ENCODE data around the gene GMPR2.

DNA sequence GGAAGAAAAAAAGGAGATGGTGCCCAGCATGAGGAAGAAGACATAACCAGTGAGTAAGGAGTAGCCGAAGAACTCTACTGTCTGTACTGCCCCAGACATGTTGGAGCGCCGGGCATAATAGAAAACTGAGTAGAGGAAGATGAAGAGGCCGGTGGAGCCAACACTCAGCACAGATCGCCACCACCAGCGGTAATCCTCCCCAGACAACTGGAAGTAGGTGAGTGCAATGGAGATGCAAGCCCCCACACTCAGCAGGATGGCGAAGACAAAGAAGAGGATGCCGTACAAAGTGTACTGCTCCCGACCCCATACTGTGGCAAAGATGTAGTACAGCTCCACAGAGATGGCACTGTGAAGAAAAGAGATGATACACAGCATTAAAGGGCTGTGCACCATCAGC, 43.3 kb upstream of the GMPR2 start:
- TF ChIP-seq, protein P1, sequence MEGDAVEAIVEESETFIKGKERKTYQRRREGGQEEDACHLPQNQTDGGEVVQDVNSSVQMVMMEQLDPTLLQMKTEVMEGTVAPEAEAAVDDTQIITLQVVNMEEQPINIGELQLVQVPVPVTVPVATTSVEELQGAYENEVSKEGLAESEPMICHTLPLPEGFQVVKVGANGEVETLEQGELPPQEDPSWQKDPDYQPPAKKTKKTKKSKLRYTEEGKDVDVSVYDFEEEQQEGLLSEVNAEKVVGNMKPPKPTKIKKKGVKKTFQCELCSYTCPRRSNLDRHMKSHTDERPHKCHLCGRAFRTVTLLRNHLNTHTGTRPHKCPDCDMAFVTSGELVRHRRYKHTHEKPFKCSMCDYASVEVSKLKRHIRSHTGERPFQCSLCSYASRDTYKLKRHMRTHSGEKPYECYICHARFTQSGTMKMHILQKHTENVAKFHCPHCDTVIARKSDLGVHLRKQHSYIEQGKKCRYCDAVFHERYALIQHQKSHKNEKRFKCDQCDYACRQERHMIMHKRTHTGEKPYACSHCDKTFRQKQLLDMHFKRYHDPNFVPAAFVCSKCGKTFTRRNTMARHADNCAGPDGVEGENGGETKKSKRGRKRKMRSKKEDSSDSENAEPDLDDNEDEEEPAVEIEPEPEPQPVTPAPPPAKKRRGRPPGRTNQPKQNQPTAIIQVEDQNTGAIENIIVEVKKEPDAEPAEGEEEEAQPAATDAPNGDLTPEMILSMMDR (IDR thresholded peaks at IDR 0.05): no peak
- no peak for TF ChIP-seq POLR2A (IDR thresholded peaks at IDR 0.05)
